ENCODE data around the gene SORT1.

DNA sequence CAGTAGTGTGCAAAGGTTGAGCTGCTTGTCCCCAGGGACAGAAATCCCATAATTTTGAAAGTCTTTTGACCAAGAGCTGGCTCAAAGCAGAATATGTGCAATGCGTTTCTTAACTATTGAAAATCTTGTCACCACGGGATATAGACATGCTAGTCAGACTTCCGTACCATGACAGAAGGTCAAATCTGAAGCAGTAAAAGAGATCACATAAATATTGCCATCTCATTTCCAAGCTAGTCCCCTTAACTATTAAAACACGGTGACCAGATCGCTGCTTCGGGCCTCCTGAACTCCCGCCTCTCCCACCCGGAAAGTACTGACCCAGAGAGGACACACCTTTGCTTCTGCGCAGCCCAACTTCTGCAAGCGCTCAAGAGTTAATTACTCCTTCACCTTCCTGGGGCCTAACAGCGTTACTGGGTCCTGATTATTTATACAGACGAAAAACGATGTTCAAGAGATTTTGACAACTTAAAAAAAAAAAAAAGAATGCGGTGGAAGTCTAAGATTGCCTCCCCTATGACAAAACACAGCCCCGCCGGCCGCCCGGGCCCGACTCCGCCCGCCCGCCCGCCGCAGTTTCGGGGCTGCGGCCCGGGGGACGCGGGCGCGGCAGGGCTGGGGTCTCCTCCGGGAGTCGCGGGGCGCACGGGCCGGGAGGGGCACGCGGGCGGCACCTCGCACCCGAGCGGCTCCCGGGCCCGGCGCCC, 692 bp downstream of the SORT1 start:
- TF ChIP-seq, protein P1, sequence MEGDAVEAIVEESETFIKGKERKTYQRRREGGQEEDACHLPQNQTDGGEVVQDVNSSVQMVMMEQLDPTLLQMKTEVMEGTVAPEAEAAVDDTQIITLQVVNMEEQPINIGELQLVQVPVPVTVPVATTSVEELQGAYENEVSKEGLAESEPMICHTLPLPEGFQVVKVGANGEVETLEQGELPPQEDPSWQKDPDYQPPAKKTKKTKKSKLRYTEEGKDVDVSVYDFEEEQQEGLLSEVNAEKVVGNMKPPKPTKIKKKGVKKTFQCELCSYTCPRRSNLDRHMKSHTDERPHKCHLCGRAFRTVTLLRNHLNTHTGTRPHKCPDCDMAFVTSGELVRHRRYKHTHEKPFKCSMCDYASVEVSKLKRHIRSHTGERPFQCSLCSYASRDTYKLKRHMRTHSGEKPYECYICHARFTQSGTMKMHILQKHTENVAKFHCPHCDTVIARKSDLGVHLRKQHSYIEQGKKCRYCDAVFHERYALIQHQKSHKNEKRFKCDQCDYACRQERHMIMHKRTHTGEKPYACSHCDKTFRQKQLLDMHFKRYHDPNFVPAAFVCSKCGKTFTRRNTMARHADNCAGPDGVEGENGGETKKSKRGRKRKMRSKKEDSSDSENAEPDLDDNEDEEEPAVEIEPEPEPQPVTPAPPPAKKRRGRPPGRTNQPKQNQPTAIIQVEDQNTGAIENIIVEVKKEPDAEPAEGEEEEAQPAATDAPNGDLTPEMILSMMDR (IDR thresholded peaks at IDR 0.05; ENCODE audit: insufficient read depth, low read length, poor library complexity, severe bottlenecking): no peak
- TF ChIP-seq EZH2phosphoT487 (conservative IDR thresholded peaks at IDR 0.05; ENCODE audit: low read length): no peak

Measured in SU-DHL-6 (cell line).